ENCODE data around the gene TACC2.
"Not testable (repeated sequence)": the region's sequence is repeated elsewhere in the genome, so short reads cannot be mapped to it uniquely, and the experiment has no call there.

DNA sequence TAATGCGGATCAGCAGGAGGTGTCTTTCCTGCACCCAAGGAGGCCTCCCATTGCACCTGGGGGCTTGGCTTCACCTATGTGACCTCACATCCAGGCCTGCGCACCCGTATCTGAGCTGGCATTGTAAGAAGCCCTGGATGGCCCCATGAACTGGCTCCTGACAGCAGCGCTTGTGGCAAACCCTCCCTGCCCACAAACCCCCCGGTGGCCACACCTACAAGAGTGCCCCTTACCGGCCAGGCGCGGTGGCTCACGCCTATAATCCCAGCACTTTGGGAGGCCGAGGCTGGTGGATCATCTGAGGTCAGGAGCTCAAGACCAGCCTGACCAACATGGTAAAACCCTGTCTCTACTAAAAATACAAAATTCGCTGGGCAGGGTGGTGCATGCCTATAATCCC is 107.2 kb downstream of the TACC2 start:
- not testable (repeated sequence) for TF ChIP-seq EZH2 (IDR thresholded peaks at IDR 0.05; ENCODE audit: borderline replicate concordance, low read depth, low read length, severe bottlenecking); POLR2A (IDR thresholded peaks at IDR 0.05; ENCODE audit: low read depth, low read length); JUN (IDR thresholded peaks at IDR 0.05; ENCODE audit: borderline replicate concordance, insufficient read depth, insufficient read length, low read depth); POLR2AphosphoS5 (IDR thresholded peaks at IDR 0.05; ENCODE audit: insufficient read depth, low read depth, low read length); FOS (IDR thresholded peaks at IDR 0.05; ENCODE audit: borderline replicate concordance, insufficient read depth, low read length); MYC (IDR thresholded peaks at IDR 0.05; ENCODE audit: low read depth, low read length); GATA2 (IDR thresholded peaks at IDR 0.05; ENCODE audit: insufficient read depth, insufficient read length, low read depth, low read length)
- TF ChIP-seq, protein P1, sequence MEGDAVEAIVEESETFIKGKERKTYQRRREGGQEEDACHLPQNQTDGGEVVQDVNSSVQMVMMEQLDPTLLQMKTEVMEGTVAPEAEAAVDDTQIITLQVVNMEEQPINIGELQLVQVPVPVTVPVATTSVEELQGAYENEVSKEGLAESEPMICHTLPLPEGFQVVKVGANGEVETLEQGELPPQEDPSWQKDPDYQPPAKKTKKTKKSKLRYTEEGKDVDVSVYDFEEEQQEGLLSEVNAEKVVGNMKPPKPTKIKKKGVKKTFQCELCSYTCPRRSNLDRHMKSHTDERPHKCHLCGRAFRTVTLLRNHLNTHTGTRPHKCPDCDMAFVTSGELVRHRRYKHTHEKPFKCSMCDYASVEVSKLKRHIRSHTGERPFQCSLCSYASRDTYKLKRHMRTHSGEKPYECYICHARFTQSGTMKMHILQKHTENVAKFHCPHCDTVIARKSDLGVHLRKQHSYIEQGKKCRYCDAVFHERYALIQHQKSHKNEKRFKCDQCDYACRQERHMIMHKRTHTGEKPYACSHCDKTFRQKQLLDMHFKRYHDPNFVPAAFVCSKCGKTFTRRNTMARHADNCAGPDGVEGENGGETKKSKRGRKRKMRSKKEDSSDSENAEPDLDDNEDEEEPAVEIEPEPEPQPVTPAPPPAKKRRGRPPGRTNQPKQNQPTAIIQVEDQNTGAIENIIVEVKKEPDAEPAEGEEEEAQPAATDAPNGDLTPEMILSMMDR (IDR thresholded peaks at IDR 0.05; ENCODE audit: extremely low read depth in 1 of 2, insufficient read depth in 1 of 2, low read depth in 1 of 2, low read length in 2 of 2): not testable (repeated sequence)
- TF ChIP-seq, protein P2, sequence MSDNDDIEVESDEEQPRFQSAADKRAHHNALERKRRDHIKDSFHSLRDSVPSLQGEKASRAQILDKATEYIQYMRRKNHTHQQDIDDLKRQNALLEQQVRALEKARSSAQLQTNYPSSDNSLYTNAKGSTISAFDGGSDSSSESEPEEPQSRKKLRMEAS (IDR thresholded peaks at IDR 0.05; ENCODE audit: insufficient read depth, insufficient read length): not testable (repeated sequence)
